Measurements from ENCODE around the gene KLK1.

- TF ChIP-seq CTCF (IDR thresholded peaks at IDR 0.05) (no peak), SIN3A (IDR thresholded peaks at IDR 0.05; ENCODE audit: borderline replicate concordance, insufficient read depth, low read depth, low read length) (no peak)
Observed at GRCh38 chr19:50804420-50805272, 18.9 kb downstream of the KLK1 start.

Measured in Panc1 (cell line).